HL-60 (cell line): ENCODE measurements around the gene MAP3K19.

ENCODE experiments used
- DNase-seq, 2 experiments: peaks; one replicate each; pipeline ENCODE4 v3.0.0-alpha.2; 2010 to 2020; ENCODE audit warnings: low read depth in 1 of 2, low spot score in 1 of 2
- H3K27ac ChIP-seq: fragments of 250-450 bp; sonication (Bioruptor Pico); replicated peaks from 2 replicates; pipeline ENCODE4 v1.5.1; 2020; ENCODE audit warnings: mild to moderate bottlenecking, moderate library complexity
- H3K27me3 ChIP-seq: fragments of 250-450 bp; sonication (Bioruptor Pico); 2 replicates; pipeline ENCODE4 v1.5.1; 2021; ENCODE audit warnings: mild to moderate bottlenecking, moderate library complexity; ENCODE audit not compliant: insufficient read depth, poor library complexity, severe bottlenecking
- H3K4me3 ChIP-seq: replicated peaks from 2 replicates; pipeline ENCODE4 v1.5.1; 2011; ENCODE audit warnings: mild to moderate bottlenecking, control low read depth, low read length; ENCODE audit not compliant: insufficient read depth
- CTCF ChIP-seq: IDR thresholded peaks from one replicate; pipeline ENCODE4 v1.5.1; 2011; ENCODE audit warnings: low read length, control low read depth, inconsistent platforms; ENCODE audit not compliant: insufficient read depth
- GABPA ChIP-seq: IDR thresholded peaks from 2 replicates; pipeline ENCODE4 v1.6.1; 2012; ENCODE audit warnings: low read depth
- POLR2AphosphoS5 ChIP-seq: IDR thresholded peaks from 2 replicates; pipeline ENCODE4 v1.6.1; 2012; ENCODE audit warnings: low read depth
- REST ChIP-seq: IDR thresholded peaks from 2 replicates; pipeline ENCODE4 v1.6.1; 2012; ENCODE audit warnings: low read depth; ENCODE audit not compliant: insufficient replicate concordance
- SPI1 ChIP-seq: IDR thresholded peaks from 2 replicates; pipeline ENCODE4 v1.6.1; 2012; ENCODE audit warnings: low read depth, mild to moderate bottlenecking, borderline replicate concordance
- long read RNA-seq: library from polyadenylated mRNA; unstranded; transcript quantifications from one replicate; pipeline ENCODE4 v2.0.0, GENCODE V29; 2020

Gene MAP3K19, protein sequence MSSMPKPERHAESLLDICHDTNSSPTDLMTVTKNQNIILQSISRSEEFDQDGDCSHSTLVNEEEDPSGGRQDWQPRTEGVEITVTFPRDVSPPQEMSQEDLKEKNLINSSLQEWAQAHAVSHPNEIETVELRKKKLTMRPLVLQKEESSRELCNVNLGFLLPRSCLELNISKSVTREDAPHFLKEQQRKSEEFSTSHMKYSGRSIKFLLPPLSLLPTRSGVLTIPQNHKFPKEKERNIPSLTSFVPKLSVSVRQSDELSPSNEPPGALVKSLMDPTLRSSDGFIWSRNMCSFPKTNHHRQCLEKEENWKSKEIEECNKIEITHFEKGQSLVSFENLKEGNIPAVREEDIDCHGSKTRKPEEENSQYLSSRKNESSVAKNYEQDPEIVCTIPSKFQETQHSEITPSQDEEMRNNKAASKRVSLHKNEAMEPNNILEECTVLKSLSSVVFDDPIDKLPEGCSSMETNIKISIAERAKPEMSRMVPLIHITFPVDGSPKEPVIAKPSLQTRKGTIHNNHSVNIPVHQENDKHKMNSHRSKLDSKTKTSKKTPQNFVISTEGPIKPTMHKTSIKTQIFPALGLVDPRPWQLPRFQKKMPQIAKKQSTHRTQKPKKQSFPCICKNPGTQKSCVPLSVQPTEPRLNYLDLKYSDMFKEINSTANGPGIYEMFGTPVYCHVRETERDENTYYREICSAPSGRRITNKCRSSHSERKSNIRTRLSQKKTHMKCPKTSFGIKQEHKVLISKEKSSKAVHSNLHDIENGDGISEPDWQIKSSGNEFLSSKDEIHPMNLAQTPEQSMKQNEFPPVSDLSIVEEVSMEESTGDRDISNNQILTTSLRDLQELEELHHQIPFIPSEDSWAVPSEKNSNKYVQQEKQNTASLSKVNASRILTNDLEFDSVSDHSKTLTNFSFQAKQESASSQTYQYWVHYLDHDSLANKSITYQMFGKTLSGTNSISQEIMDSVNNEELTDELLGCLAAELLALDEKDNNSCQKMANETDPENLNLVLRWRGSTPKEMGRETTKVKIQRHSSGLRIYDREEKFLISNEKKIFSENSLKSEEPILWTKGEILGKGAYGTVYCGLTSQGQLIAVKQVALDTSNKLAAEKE (N-terminal part only)
- long read RNA-seq, result 0 reads

DNA sequence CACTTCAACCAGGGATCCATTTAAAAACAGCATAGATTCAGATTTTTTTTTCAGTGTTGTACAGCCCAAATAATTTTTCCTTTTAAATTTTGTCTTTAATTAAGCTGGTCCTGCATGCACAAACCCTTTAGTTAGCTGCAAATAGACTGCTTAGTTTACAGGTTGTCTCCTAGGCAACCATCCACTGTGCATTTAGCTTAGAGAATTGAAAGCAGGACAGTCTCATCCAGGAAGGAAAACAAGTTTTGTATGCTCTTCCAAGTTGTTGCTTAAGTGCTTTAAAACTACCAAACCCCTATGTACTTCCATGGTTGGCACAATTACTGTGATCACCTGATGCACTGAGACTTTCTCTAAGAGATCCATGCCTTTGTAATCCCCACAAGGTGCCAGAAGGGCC, at the start of gene MAP3K19:
Gene MAP3K19, minus strand, starts transcription at position 148 of the 400 bp plus-strand sequence. CDS start 22,800 bp downstream, outside the sequence.
- no peak within 1 kb of the TSS for H3K27ac ChIP-seq
- TF ChIP-seq REST, result no peak
- TF ChIP-seq CTCF, result no peak
- TF ChIP-seq GABPA, result no peak
- no peak for TF ChIP-seq POLR2AphosphoS5
- TF ChIP-seq SPI1, result no peak
- H3K4me3 ChIP-seq, result no peak within 1 kb of the TSS
- DNase-seq, result no peak
- H3K27me3 ChIP-seq, result no peaks in the 10 kb centered on the region

DNA sequence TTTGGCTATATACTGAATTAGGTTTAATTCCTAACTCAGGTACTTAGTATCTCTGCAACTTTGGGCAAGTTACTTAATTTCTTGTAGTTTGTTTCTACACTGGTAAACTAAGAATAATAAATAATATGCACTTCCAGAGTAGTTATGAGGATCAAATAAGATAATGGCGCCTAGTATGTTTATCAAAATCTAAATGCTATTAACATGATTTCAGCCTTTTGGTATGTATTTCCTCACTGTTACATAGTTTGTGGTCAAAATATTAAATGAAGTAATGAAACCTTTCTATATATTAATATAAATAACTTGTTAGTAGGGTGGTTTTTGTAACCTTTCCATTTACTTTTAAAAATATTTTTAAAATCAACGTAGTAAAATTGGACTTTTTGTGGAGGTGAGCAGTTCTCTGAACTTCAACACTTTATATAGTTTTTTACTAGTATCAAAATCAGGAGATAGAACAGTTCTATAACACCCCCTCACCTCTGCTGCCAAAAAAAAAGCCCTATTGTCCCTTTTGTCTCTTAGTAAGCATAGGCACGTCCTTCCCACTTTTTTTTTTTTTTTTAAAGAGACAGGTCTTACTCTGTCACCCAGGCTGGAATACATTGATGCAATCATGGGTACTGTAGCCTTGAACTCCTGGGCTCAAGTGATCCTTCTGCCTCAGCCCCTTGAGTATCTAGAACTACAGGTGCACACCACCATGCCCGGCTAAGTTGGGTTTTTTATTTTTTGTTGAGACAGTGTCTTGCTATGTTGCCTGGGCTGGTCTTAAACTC, 49.6 kb upstream of the MAP3K19 start:
- H3K4me3 ChIP-seq, result no peak overlapping the region
- no peak overlapping the region for H3K27ac ChIP-seq
- H3K27me3 ChIP-seq, result no peaks in the 10 kb centered on the region
- no peak for DNase-seq
- TF ChIP-seq SPI1 (no peak), POLR2AphosphoS5 (no peak), GABPA (no peak), REST (no peak), CTCF (no peak)

- no peak for DNase-seq
Observed at GRCh38 chr2:135095591-135095990, 48.3 kb upstream of the MAP3K19 start.

More at GRCh38 chr2:135095591-135095990, 48.3 kb upstream of the MAP3K19 start:
- H3K27me3 ChIP-seq, result no peaks in the 10 kb centered on the region
- H3K27ac ChIP-seq, result no peak overlapping the region
- TF ChIP-seq CTCF, result no peak
- TF ChIP-seq SPI1, result no peak
- TF ChIP-seq REST, result no peak
- no peak for TF ChIP-seq GABPA
- no peak for TF ChIP-seq POLR2AphosphoS5
- H3K4me3 ChIP-seq, result no peak overlapping the region
